SJSA1 (cell line): ENCODE data around the gene CEP295NL. TPM values are rescaled to one million over a fixed set of nuclear protein-coding genes. Genes with fewer than 3 reads are reported as not detected.
"Not testable (repeated sequence)": the region's sequence is repeated elsewhere in the genome, so short reads cannot be mapped to it uniquely, and the experiment has no call there.

Source experiments
- DNase-seq, 2 experiments: peaks; one replicate each; pipeline ENCODE4 v3.0.0-alpha.2; 2015 to 2020; ENCODE audit warnings: low spot score in 2 of 2, low read depth in 1 of 2
- H3K27ac ChIP-seq: fragments of 250-450 bp; sonication (Bioruptor Pico); 2 replicates; pipeline ENCODE4 v1.5.1; 2020; ENCODE audit warnings: mild to moderate bottlenecking, moderate library complexity
- H3K27me3 ChIP-seq: fragments of 250-450 bp; sonication (Bioruptor Pico); replicated peaks from 2 replicates; pipeline ENCODE4 v1.5.1; 2020; ENCODE audit warnings: mild to moderate bottlenecking, moderate library complexity
- H3K36me3 ChIP-seq: fragments of 250-450 bp; sonication (Bioruptor Pico); 2 replicates; pipeline ENCODE4 v1.5.1; 2020; ENCODE audit warnings: mild to moderate bottlenecking
- H3K4me1 ChIP-seq: fragments of 250-450 bp; sonication (Bioruptor Pico); replicated peaks from 2 replicates; pipeline ENCODE4 v1.6.1; 2021; ENCODE audit warnings: mild to moderate bottlenecking
- H3K4me3 ChIP-seq: fragments of 250-450 bp; sonication (Bioruptor Pico); 2 replicates; pipeline ENCODE4 v1.5.1; 2020; ENCODE audit warnings: mild to moderate bottlenecking
- H3K9me3 ChIP-seq: fragments of 250-450 bp; sonication (Bioruptor Pico); replicated peaks from 2 replicates; pipeline ENCODE4 v1.5.1; 2020; ENCODE audit warnings: mild to moderate bottlenecking
- total RNA-seq: library from RNA; depleted of rRNA; stranded (reverse); fragments of >200 nt; shearing (Covaris generic); gene quantifications from 2 replicates; pipeline ENCODE4 v1.2.3, GENCODE V29; 2014

CEP295NL gene
- total RNA-seq, 1 experiment from 2014 or later: 0.34 TPM

GRCh38 chr17:78892936-78893379, 10.0 kb downstream of the CEP295NL start:
- Histone ChIP-seq H3K9me3 (no peaks in the 10 kb centered on the region), H3K27me3 (no peaks in the 10 kb centered on the region), H3K4me1 (no peaks in the 10 kb centered on the region; the same call in 1 of the 2 replicates), H3K36me3 (peaks cover 45% of the 10 kb centered on the region), H3K4me3 (no peak overlapping the region), H3K27ac (no peak overlapping the region)
- no peak for DNase-seq

DNA sequence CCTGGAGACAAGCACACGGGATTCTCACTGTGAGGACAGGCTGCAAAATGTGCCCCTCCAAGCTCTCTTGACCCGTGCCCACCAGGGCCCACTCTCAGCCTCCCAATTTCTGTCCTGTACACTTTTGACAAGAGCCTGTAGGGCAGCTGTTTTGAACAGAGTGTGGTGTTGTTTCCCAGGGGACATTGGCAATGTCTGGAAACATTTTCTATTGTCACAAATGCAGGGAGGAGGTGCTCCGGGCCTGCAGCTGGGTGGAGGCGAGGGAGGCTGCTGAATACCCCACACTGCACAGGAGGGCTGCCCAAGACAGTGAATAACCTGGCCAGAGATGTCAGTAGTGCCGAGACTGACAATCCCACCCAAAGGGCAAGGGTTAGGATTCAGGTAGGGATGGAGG, 10.5 kb downstream of the CEP295NL start:
- Histone ChIP-seq H3K4me1 (no peaks in the 10 kb centered on the region; the same call in 1 of the 2 replicates), H3K4me3 (no peak overlapping the region), H3K27ac (no peak overlapping the region), H3K9me3 (no peaks in the 10 kb centered on the region), H3K27me3 (no peaks in the 10 kb centered on the region), H3K36me3 (peaks cover 43% of the 10 kb centered on the region)
- no peak for DNase-seq

DNA sequence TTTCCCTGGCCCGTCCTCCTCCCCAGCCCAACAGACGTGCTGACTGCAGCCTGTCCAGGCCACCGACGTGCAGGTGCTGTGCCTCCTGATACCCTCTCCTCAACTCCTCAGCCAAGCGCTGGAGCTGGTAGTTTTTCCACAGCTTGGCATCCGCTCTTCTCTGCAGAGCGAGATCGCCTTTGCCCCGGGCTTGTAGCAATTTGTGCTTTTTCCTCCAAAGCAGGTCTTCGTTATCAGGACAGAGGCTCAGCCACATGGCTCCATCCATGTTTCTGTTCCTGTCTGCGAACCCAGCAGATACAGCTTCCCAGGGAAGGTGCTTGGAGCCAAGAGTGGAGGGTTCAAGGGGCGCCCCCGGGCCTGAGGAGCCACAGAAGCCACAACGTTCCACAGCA, 10.9 kb downstream of the CEP295NL start:
- H3K36me3 ChIP-seq: peaks cover 39% of the 10 kb centered on the region
- no peak overlapping the region for H3K27ac ChIP-seq
- no peaks in the 10 kb centered on the region for H3K9me3 ChIP-seq
- no peaks in the 10 kb centered on the region; the same call in 1 of the 2 replicates for H3K4me1 ChIP-seq
- H3K4me3 ChIP-seq: no peak overlapping the region
- H3K27me3 ChIP-seq: no peaks in the 10 kb centered on the region
- DNase-seq: no peak

GRCh38 chr17:78891406-78892061, 11.5 kb downstream of the CEP295NL start:
- Histone ChIP-seq H3K9me3 (no peaks in the 10 kb centered on the region), H3K36me3 (peaks cover 39% of the 10 kb centered on the region), H3K27me3 (no peaks in the 10 kb centered on the region), H3K4me1 (no peaks in the 10 kb centered on the region; the same call in 1 of the 2 replicates), H3K27ac (no peak overlapping the region), H3K4me3 (no peak overlapping the region)
- DNase-seq: no peak

DNA sequence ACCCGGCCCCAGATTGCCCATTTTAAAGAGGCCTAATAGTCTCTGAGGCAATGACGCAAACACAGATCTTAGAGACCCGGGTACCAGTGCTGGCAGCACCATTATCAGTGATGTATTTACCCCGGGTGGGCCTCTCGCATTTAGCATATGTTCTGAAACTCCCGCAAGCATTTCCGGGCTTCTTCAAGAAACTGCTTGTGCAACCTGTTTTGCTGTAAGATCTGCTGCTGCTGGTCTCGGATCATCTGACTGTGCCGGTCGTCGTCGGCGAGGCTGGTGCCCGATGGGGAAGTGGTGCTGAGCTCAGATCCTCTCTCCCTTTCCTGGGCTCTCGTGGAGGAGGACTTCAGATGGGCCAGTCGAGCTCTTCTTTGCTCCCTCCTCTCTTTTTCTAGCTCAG, 12.5 kb downstream of the CEP295NL start:
- Histone ChIP-seq H3K27me3 (no peaks in the 10 kb centered on the region), H3K27ac (no peak overlapping the region), H3K4me1 (peaks cover 9% of the 10 kb centered on the region), H3K4me3 (no peak overlapping the region), H3K9me3 (no peaks in the 10 kb centered on the region), H3K36me3 (peaks cover 39% of the 10 kb centered on the region)
- DNase-seq: no peak

GRCh38 chr17:78890096-78890495, 12.9 kb downstream of the CEP295NL start:
- H3K27ac ChIP-seq: not testable (repeated sequence)

GRCh38 chr17:78889531-78889930, 13.5 kb downstream of the CEP295NL start:
- H3K9me3 ChIP-seq: no peaks in the 10 kb centered on the region
- H3K27ac ChIP-seq: no peak overlapping the region
- no peak for DNase-seq
- H3K27me3 ChIP-seq: no peaks in the 10 kb centered on the region
- H3K4me1 ChIP-seq: peaks cover 19% of the 10 kb centered on the region
- H3K4me3 ChIP-seq: no peak overlapping the region
- peaks cover 47% of the 10 kb centered on the region for H3K36me3 ChIP-seq

More at GRCh38 chr17:78890096-78890495, 12.9 kb downstream of the CEP295NL start:
- H3K4me3 ChIP-seq, H3K9me3 ChIP-seq, H3K27me3 ChIP-seq, DNase-seq: not testable (repeated sequence)
- Histone ChIP-seq H3K36me3 (peaks cover 41% of the 10 kb centered on the region), H3K4me1 (peaks cover 13% of the 10 kb centered on the region)

GRCh38 chr17:78888941-78889518, 14.0 kb downstream of the CEP295NL start:
- H3K27ac ChIP-seq: no peak overlapping the region
- no peaks in the 10 kb centered on the region for H3K9me3 ChIP-seq
- no peak for DNase-seq
- H3K4me3 ChIP-seq: no peak overlapping the region
- H3K4me1 ChIP-seq: peaks cover 24% of the 10 kb centered on the region
- H3K27me3 ChIP-seq: no peaks in the 10 kb centered on the region
- H3K36me3 ChIP-seq: peaks cover 52% of the 10 kb centered on the region

DNA sequence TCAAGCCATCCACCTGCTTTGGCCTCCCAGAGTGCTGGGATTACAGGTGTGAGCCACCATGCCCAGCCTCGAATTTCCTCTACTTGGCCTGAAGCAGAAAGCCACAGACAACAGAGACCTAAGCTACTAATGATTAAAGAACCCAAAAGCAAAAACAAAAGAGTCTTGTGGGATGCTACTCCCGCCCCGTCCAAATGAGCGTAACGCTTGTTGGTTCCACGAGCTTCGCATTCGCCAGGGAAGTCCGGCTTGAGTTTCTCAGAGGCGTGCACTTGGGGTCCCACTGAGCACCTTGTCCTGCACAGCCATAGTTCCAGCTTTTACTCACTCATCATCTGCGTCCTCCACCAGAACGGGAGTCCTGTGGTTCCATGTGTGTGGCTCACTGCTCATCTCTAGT, 16.0 kb downstream of the CEP295NL start:
- Histone ChIP-seq H3K27ac (no peak overlapping the region), H3K4me1 (peaks cover 44% of the 10 kb centered on the region), H3K27me3 (no peaks in the 10 kb centered on the region), H3K36me3 (peaks cover 47% of the 10 kb centered on the region), H3K9me3 (no peaks in the 10 kb centered on the region), H3K4me3 (no peak overlapping the region)
- DNase-seq: no peak

DNA sequence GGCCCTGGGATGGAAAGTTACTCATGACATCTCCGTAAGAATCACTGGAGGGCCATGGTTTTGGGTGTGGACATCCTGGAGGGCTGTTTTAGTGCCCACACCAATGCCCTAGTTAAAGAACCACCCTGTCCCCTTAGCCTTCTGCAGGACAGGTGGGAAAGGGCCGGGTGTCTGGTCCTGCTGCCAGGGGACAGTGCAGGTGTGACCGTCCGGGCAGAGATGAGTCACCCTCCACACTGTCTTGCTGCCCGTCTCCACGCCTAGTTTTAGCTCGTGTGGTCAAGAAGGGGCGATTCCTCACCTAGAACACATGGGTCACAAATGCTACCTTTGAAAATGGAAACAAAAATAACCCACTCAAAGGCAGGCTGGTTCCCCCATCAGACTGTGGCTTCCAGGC, 17.0 kb downstream of the CEP295NL start:
- Histone ChIP-seq H3K27me3 (no peaks in the 10 kb centered on the region), H3K36me3 (peaks cover 43% of the 10 kb centered on the region), H3K27ac (no peak overlapping the region), H3K4me1 (peaks cover 48% of the 10 kb centered on the region), H3K9me3 (no peaks in the 10 kb centered on the region), H3K4me3 (no peak overlapping the region)
- no peak for DNase-seq

GRCh38 chr17:78884876-78885667, 17.9 kb downstream of the CEP295NL start:
- H3K36me3 ChIP-seq: peaks cover 36% of the 10 kb centered on the region
- no peak overlapping the region for H3K4me3 ChIP-seq
- H3K4me1 ChIP-seq: peaks cover 57% of the 10 kb centered on the region
- H3K27ac ChIP-seq: peak overlapping the region; percentile 97
- no peaks in the 10 kb centered on the region for H3K9me3 ChIP-seq
- DNase-seq: no peak
- no peaks in the 10 kb centered on the region for H3K27me3 ChIP-seq

GRCh38 chr17:78884148-78884825, 18.7 kb downstream of the CEP295NL start:
- Histone ChIP-seq H3K27ac (peak overlapping the region; percentile 97), H3K4me3 (peak overlapping the region; percentile 13), H3K9me3 (no peaks in the 10 kb centered on the region), H3K36me3 (peaks cover 34% of the 10 kb centered on the region), H3K27me3 (no peaks in the 10 kb centered on the region), H3K4me1 (peaks cover 64% of the 10 kb centered on the region)
- DNase-seq: peak; percentile 28 to 53

GRCh38 chr17:78883533-78884131, 19.4 kb downstream of the CEP295NL start:
- H3K4me3 ChIP-seq: peak overlapping the region; percentile 13

More at GRCh38 chr17:78883533-78884131, 19.4 kb downstream of the CEP295NL start:
- Histone ChIP-seq H3K27ac (peak overlapping the region; percentile 97), H3K9me3 (no peaks in the 10 kb centered on the region), H3K27me3 (no peaks in the 10 kb centered on the region), H3K36me3 (peaks cover 37% of the 10 kb centered on the region), H3K4me1 (peaks cover 71% of the 10 kb centered on the region)
- peak; percentile 94 to 97 for DNase-seq
